Fibroblast of skin of left quadriceps (primary cell): ENCODE measurements around the gene ARHGAP26.

Experiments used
- DNase-seq, 2 experiments: peaks; one replicate each; pipeline ENCODE4 v3.0.0-alpha.2; 2013; ENCODE audit warnings: low read depth in 2 of 2

The ARHGAP26 gene

GRCh38 chr5:142784401-142784955 is 14.3 kb downstream of the ARHGAP26 start:
- DNase-seq: no peak

GRCh38 chr5:142785206-142785605 is 15.0 kb downstream of the ARHGAP26 start:
- DNase-seq: no peak

DNA sequence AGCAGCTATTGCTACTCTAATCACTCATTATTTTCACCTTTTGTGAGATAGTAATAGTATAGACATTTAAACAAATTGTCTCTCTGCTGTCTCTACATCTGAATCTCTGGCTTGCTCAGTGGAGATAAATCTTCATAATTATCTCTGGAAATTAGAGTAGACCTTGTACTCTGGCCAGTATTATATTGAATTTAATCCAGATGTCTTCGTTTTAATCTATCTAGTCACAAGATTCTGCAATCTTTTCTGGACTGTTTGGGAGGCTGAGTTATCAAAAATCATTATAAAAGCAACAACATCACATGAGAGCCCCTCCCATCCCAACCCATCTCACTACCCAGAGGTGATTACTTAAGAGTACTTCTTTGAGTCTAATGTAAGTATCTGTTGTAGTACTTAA is 19.0 kb downstream of the ARHGAP26 start:
- DNase-seq: no peak

GRCh38 chr5:142792012-142792864 is 22.1 kb downstream of the ARHGAP26 start:
- DNase-seq: no peak

DNA sequence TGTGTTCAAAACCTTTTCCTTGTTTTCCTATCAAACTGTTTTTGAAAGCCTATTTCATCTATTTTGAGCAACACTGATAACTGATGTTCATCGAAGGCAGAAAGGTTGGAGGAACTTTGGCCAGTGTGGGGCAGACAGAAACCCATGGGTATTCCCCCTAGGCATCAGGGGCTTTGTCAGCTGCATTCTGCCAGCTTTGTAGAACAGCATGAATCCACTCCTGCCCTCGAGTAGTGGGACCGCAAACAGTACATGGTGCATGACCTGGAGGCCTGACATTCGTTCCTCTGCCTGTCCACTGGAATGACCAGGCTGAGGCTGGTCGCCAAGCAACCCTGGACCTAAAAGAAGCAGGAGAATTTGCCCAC is 22.7 kb downstream of the ARHGAP26 start:
- DNase-seq: no peak

GRCh38 chr5:142794537-142794936 is 24.4 kb downstream of the ARHGAP26 start:
- DNase-seq: no peak

DNA sequence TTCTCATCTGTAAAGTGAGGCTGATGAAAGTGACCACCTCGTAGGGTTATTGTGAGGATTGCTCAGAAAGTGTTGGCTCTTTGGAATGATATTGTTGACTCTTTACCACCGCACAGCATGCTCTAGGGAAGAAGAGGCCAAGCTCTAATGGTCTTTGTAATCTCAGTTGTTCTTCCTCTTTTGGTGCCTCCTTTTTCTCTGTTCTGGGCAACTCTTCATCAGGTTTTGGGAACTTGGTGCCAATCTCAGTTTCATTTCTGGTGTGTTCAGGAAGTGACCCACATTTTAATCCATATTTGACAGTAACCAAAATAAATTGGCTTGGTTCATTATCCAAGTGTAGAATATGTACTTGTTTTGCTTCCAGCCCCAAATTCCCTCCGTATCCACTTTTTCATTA is 25.1 kb downstream of the ARHGAP26 start:
- no peak for DNase-seq

GRCh38 chr5:142796492-142797109 is 26.4 kb downstream of the ARHGAP26 start:
- no peak for DNase-seq

DNA sequence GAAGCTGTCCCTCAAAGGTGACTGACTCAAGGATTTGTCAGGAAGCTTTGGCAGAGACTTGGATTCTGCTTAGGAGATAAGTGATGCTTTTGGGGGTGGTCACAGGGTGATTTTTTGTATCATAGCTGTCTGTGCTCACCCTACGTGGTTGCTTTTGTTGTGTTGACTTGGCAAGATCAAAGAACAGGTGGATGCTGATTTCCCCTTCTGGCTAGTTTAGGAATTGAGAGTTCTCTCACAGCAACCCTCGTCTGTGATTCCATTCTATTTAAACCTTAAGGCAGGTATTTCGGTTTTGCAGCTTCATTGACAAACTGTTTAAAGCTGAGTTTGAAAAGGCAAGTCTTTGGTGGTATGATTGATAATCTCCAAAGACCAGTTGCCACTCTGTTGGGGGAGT is 27.2 kb downstream of the ARHGAP26 start:
- no peak for DNase-seq

DNA sequence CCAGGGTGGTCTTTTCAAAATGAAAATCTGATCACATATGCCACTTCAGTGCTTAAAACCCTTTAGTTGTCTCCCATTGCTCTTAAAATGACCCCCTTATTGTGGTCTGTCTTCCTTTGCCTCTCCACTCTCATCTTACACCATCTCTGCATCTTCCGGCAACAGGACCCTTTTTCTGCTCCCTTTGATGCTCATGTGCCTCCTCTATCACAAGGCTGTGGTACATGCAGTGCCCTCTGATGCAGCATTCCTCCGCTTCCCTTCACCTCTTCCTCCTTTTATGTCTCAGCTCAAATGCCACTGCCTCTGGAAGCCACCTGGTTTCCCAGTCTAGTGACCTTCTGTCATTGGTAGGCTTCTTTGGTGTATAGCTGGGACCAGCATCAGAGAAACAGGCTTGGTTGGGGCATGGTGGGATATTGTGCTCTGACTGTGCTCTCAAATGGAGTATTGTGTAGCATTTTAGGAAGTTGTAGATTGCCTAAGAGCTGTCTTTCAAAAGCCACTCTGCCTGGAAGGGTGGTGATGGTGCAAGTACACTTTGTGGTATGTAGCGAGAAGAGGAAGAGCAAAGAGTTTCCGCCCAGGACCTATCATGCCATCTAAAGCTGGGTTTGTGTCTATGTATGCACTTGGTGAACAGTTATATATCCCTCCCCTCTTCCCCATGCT is 28.1 kb downstream of the ARHGAP26 start:
- no peak for DNase-seq

DNA sequence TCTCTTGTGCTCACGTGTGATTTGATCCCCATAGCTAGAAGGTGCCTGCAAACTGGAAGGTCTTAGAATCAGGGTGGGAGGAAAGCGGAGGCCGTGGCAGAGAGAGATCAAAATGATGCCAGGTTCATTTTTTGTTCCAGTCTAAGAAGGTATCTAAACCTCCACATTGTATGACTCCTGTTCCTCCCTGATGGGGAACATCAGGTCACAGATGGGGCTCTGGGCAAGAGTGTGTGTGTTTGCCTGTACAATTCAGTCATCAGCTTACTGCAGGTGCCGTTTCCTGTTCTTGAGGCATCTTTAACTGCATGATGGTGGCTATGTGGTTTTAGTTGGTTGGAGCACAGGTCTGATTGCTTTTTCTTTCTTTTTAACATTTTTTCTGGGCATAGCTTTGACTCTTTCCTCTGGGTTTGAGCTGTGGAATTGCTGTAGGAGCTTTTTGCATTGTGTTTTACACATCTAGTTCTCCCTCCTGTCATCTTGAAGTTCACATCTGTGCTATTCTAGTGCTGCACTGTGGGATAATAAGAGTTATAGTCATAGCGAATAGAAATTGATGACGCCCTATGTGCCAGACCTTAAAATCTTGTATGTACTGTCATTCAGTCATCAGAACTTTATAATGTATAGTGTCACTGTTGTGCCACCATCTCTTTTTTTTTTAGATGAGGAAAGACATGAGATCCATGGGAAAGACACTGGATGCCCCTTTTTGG is 30.8 kb downstream of the ARHGAP26 start:
- DNase-seq: no peak

DNA sequence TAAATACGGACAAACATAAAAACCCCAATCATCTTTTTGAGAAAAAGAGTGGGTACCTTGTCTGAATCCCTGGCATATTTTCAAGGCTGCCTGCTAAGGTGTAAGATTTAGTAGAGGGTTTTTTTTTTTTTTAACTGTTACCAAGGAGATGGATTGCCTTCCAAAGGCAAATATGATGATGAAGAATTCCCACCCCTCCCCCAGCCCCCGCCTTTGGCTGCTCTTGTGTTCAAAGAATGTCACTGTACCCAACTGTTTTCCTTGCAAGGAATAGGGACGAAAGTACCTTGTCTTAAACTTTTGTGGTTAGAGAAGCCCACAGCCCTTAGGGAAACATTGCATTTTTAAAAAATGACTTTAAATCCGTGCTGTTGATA is 31.3 kb downstream of the ARHGAP26 start:
- DNase-seq: no peak

- DNase-seq: no peak
Observed at GRCh38 chr5:142803428-142804125, 33.4 kb downstream of the ARHGAP26 start.

DNA sequence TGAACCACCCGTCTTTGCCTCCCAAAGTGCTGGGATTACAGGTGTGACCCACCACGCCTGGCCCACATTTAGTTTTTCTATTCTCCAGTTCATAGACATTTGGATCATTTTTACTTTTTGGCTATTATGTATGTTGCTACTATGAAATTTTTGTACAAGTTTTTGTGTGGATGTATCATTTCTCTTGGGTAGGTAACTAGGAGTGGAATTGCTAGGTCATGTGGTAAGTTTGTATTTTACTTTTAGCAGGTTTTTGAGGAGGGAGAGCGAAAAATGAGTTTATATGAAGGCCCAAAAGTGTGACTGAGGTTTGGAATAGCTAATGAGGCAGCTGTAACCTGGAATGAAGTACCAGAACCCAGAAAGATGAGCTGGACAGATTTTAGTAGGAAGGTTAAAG is 35.2 kb downstream of the ARHGAP26 start:
- no peak for DNase-seq

DNA sequence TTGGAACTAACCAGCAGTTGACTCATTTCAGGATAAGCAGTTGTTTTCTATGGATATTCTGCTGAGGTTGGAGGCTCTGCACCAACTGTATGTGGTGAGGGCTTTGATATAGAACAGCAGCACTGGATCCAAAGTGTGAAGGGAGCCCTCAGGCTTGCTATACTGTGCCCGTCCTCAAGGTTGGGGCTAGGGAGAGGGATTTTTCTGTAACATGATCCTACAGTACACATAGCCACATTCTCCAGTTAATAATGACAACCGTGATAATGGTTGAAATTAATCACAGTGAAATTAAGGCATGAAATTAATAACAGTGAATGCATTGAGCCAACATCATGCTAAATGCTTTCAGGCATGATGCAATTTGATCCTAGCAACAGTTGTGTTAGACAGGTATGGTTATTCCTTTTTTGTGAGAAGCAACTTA is 36.7 kb downstream of the ARHGAP26 start:
- DNase-seq: no peak

DNA sequence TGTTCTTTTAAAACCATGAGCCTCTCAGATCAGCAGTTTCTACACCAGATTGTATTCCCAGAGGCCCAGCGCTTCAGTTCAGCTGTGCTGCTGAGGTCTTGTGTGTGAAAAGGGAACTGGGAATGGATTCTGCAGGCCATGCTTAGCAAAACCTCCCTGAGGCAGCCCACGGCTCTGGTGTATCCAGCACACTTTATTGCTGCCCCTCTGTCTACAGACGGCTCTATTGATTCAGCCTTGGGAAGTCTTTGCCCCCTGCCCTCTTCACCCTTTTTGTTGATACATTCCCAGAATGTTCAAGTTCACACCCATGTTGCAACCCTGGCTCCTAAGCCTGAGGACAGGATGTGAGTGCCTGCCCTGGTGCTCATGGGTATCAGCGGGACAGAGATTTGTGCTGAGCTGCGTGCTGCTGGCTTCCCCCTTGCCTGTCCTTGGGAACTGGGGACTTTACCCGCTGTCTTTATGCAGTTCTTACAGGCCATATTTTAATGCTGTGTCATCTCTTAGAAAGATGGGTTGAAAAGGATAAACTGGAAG is 37.3 kb downstream of the ARHGAP26 start:
- DNase-seq: no peak

GRCh38 chr5:142808878-142809598 is 38.9 kb downstream of the ARHGAP26 start:
- no peak for DNase-seq

DNA sequence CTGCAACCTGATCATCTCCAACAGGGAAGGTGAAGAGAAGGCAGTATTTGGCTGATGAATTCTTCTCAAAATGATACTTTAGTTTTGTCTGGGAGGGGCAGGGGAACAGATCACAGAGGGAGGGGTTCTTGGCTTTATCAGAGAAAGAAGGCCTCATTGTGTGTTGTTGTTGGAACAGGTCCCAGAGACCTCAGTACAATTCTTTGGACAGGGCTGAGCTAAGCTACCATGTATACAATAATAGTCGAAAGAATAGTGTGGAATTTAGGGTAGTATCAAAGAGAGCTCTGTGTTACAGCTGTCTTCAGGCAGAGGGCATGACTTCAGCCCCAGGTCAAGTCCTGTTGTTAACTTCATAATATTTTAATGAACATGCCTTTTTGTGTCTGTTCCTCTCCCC is 39.9 kb downstream of the ARHGAP26 start:
- no peak for DNase-seq

GRCh38 chr5:142810743-142811290 is 40.6 kb downstream of the ARHGAP26 start:
- no peak for DNase-seq
